Adrenal gland (tissue), 12 donors: ENCODE data around the gene INHBE. TPM values are rescaled to one million over a fixed set of nuclear protein-coding genes. Genes with fewer than 3 reads are reported as not detected.

Experiments used
- DNase-seq, 7 donors: peaks; one replicate each; pipeline ENCODE4 v3.0.0-alpha.2; 2019 to 2020
- H3K27ac ChIP-seq, 5 donors: fragments of 200-600 bp; sonication (generic) in 4 of 5; 1 replicate in 3 of 5; 2 replicates in 2 of 5; pipeline versions ENCODE4 v1.5.1 to v1.8.0; 2016 to 2020; ENCODE audit warnings: mild to moderate bottlenecking in 1 of 5
- H3K27me3 ChIP-seq: fragments of 200-600 bp; 2 replicates; pipeline ENCODE4 v1.8.0; 2021
- H3K36me3 ChIP-seq, 2 donors: fragments of 200-600 bp; replicated peaks in 1 of 2; 1 replicate in 1 of 2; 2 replicates in 1 of 2; pipeline versions ENCODE4 v1.5.1 to v1.8.0; 2018 to 2022
- H3K4me1 ChIP-seq, 2 donors: fragments of 200-600 bp; replicated peaks in 1 of 2; 1 replicate in 1 of 2; 2 replicates in 1 of 2; pipeline versions ENCODE4 v1.5.1 to v1.8.0; 2018 to 2021
- H3K4me3 ChIP-seq, 4 donors: fragments of 200-600 bp; sonication (generic) in 3 of 4; one replicate each; pipeline ENCODE4 v1.5.1; 2016 to 2018
- H3K9me3 ChIP-seq, 3 donors: fragments of 200-600 bp; sonication (generic) in 1 of 3; replicated peaks in 1 of 3; 1 replicate in 2 of 3; 2 replicates in 1 of 3; pipeline versions ENCODE4 v1.5.1 to v1.8.0; 2016 to 2021
- POLR2A ChIP-seq, 2 donors: fragments of 450-650 bp; IDR thresholded peaks; one replicate each; pipeline ENCODE4 v1.6.1; 2017; ENCODE audit warnings: antibody characterized with exemption in 2 of 2, mild to moderate bottlenecking in 2 of 2, moderate library complexity in 1 of 2
- WGBS, 4 donors: extraction: QIAGEN DNeasy Blood & Tissue Kit in 2 of 4; methylation state at CpG; one replicate each; pipeline versions ENCODE4 v1.1.5 to v1.1.7; 2013 to 2017; 5-methylcytosine and 5-hydroxymethylcytosine counted together
- intact Hi-C, 2 donors: fragments of 100-400 bp; cut with DNase I; formaldehyde crosslinking; loops; one replicate each; pipeline versions ENCODE4 v1.14.1 to v1.15.0; 2022 to 2023
- polyA plus RNA-seq, 3 donors: library from polyadenylated mRNA; stranded (reverse); fragments of 200-250 nt in 2 of 3; fragments of 350-450 nt in 1 of 3; fragmentation: Illumina TruSeq in 1 of 3; extraction: RNeasy Lipid Tissue Mini Kit (QIAGEN cat#74804) in 1 of 3; gene quantifications; one replicate each; pipeline ENCODE4 v1.2.3, GENCODE V29; 2013 to 2014
- total RNA-seq, 9 donors: library from RNA; depleted of rRNA in 4 of 9; stranded (reverse); fragments of >200 nt in 4 of 9; fragments of 120-200 nt in 1 of 9; fragmentation: NEBNext Ultra II Directional in 1 of 9; extraction: Animal tissue kit (Norgen Biotek cat#: 25700) in 1 of 9; gene quantifications; one replicate each; pipeline versions ENCODE4 v1.1.0 to v1.2.4, GENCODE V29; 2013 to 2023
- TF ChIP-seq, protein P1 (sequence below), 6 experiments: fragments of 450-650 bp in 4 of 6; fragments of 200-600 bp in 2 of 6; sonication (generic) in 1 of 6; IDR thresholded peaks; 1 replicate in 5 of 6; 2 replicates in 1 of 6; pipeline versions ENCODE4 v1.5.1 to v1.8.0; 2016 to 2021; ENCODE audit warnings: antibody characterized with exemption in 6 of 6, mild to moderate bottlenecking in 2 of 6, moderate library complexity in 1 of 6
- donor health status: healthy with polysubstance abuse.
- donor health status: Bipolar disorder and iron deficiency.
- donor health status: DM: yes; HTN: yes; CAD: no.
- donor health status: DM: no; HTN: no; CAD: no.
- donor health status: DM: no; HTN: no; CAD: no.
- donor health status: DM: yes; HTN: yes; CAD: no.

The INHBE gene
- total and polyA plus RNA-seq, 12 donors, result 0.11 TPM; not detected in 11

DNA sequence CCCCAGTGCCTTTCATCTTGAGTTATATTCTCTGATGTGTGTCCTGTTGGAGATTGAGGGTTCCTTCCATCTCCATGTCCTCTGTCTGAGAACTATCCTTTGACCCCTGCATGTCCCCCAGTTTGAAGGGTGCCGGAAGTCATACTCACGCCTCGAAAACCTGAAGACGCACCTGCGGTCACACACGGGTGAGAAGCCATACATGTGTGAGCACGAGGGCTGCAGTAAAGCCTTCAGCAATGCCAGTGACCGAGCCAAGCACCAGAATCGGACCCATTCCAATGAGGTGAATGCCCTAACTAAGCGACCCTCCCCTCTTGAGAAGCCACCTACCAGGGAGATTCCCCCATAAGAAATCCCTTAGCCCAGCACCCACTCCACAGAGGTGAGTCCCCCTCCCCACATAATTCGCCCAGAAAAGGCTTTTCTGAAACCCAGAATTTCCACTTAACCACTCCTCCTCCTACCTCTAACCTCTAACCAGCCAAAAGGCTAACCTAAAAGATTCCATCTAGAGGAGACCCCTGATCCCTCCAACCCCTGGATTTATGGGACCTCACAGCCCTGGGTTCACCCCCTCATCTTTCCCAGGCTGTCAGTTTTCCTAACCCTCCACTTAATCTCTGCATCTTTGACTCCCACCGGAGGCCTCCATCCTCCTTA is 12.2 kb downstream of the INHBE start:
- Histone ChIP-seq H3K4me1 (peaks cover 3 to 5% of the 10 kb centered on the region in 2 donors), H3K27ac (no peak overlapping the region), H3K36me3 (no peaks in the 10 kb centered on the region), H3K9me3 (no peaks in the 10 kb centered on the region), H3K27me3 (no peaks in the 10 kb centered on the region), H3K4me3 (no peak overlapping the region)
- TF ChIP-seq, protein P1, sequence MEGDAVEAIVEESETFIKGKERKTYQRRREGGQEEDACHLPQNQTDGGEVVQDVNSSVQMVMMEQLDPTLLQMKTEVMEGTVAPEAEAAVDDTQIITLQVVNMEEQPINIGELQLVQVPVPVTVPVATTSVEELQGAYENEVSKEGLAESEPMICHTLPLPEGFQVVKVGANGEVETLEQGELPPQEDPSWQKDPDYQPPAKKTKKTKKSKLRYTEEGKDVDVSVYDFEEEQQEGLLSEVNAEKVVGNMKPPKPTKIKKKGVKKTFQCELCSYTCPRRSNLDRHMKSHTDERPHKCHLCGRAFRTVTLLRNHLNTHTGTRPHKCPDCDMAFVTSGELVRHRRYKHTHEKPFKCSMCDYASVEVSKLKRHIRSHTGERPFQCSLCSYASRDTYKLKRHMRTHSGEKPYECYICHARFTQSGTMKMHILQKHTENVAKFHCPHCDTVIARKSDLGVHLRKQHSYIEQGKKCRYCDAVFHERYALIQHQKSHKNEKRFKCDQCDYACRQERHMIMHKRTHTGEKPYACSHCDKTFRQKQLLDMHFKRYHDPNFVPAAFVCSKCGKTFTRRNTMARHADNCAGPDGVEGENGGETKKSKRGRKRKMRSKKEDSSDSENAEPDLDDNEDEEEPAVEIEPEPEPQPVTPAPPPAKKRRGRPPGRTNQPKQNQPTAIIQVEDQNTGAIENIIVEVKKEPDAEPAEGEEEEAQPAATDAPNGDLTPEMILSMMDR (IDR thresholded peaks at IDR 0.05), result no peak
- no peak for TF ChIP-seq POLR2A (IDR thresholded peaks at IDR 0.05)
- DNase-seq, result no peak
- intact Hi-C loops, result no loop called here
- WGBS, 4 donors, result 77 to 84% (median 81%) methylated on average over 8 to 12 of the region's 12 CpGs

DNA sequence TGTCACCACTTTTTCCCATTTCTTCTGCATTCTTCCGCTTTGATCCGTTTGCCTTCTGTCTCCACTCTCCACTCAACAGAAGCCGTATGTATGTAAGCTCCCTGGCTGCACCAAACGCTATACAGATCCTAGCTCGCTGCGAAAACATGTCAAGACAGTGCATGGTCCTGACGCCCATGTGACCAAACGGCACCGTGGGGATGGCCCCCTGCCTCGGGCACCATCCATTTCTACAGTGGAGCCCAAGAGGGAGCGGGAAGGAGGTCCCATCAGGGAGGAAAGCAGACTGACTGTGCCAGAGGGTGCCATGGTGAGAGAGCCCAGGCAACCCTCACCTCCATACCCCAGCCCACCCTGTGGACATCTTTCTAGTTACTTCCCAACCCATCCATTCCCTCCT is 12.8 kb downstream of the INHBE start:
- no peaks in the 10 kb centered on the region for H3K27me3 ChIP-seq

GRCh38 chr12:57469296-57470164 is 14.4 kb downstream of the INHBE start:
- no peaks in the 10 kb centered on the region for H3K4me1 ChIP-seq
- no peak for TF ChIP-seq POLR2A (IDR thresholded peaks at IDR 0.05)
- TF ChIP-seq, protein P1 (IDR thresholded peaks at IDR 0.05), result no peak
- H3K4me3 ChIP-seq, result no peak overlapping the region
- DNase-seq, result no peak
- H3K27ac ChIP-seq, result no peak overlapping the region
- WGBS, 4 donors, result 82 to 88% (median 84%) methylated on average over 4 to 10 of the region's 10 CpGs
- no peaks in the 10 kb centered on the region for H3K9me3 ChIP-seq
- intact Hi-C loops, result no loop called here
- H3K27me3 ChIP-seq, result peaks cover 12% of the 10 kb centered on the region
- no peaks in the 10 kb centered on the region for H3K36me3 ChIP-seq

More for the DNA sequence above, 12.8 kb downstream of the INHBE start:
- intact Hi-C loops, result no loop called here
- Histone ChIP-seq H3K36me3 (no peaks in the 10 kb centered on the region), H3K27ac (no peak overlapping the region), H3K4me1 (no peaks in the 10 kb centered on the region), H3K9me3 (no peaks in the 10 kb centered on the region), H3K4me3 (no peak overlapping the region)
- WGBS, 4 donors, result 73 to 84% (median 78%) methylated on average over 9 to 11 of the region's 11 CpGs
- TF ChIP-seq, protein P1 (IDR thresholded peaks at IDR 0.05), result no peak
- TF ChIP-seq POLR2A (IDR thresholded peaks at IDR 0.05), result no peak
- DNase-seq, result no peak

DNA sequence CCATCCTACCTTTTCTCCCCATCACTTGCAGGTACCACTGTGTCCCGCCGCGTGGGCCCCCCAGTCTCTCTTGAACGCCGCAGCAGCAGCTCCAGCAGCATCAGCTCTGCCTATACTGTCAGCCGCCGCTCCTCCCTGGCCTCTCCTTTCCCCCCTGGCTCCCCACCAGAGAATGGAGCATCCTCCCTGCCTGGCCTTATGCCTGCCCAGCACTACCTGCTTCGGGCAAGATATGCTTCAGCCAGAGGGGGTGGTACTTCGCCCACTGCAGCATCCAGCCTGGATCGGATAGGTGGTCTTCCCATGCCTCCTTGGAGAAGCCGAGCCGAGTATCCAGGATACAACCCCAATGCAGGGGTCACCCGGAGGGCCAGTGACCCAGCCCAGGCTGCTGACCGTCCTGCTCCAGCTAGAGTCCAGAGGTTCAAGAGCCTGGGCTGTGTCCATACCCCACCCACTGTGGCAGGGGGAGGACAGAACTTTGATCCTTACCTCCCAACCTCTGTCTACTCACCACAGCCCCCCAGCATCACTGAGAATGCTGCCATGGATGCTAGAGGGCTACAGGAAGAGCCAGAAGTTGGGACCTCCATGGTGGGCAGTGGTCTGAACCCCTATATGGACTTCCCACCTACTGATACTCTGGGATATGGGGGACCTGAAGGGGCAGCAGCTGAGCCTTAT is 15.3 kb downstream of the INHBE start:
- no peak for DNase-seq
- H3K27ac ChIP-seq, result no peak overlapping the region
- H3K36me3 ChIP-seq, result no peaks in the 10 kb centered on the region
- intact Hi-C loops, result no loop called here
- H3K9me3 ChIP-seq, result no peaks in the 10 kb centered on the region
- TF ChIP-seq, protein P1 (IDR thresholded peaks at IDR 0.05), result no peak
- no peak for TF ChIP-seq POLR2A (IDR thresholded peaks at IDR 0.05)
- no peak overlapping the region for H3K4me3 ChIP-seq
- WGBS, 4 donors, result 86 to 91% (median 88%) methylated on average over 7 to 14 of the region's 14 CpGs
- peaks cover 3 to 6% of the 10 kb centered on the region in 2 donors for H3K4me1 ChIP-seq
- peaks cover 21% of the 10 kb centered on the region for H3K27me3 ChIP-seq
